AG09319 (cell line): Measurements from ENCODE around the gene TKFC.

Experiments
- DNase-seq: peaks from one replicate; pipeline ENCODE4 v3.0.0-alpha.2; 2010; ENCODE audit warnings: low read depth; ENCODE audit errors: extremely low read depth
- CTCF ChIP-seq: IDR thresholded peaks from 2 replicates; pipeline ENCODE4 v1.5.1; 2011; ENCODE audit warnings: low read depth, mild to moderate bottlenecking, inconsistent platforms, low read length, moderate library complexity

The TKFC gene

GRCh38 chr11:61294717-61295595 lies 38.1 kb upstream of the TKFC start, which contains the start of gene VWCE:
Gene VWCE (minus strand): TSS chr11:61295316. CDS start chr11:61295037, 279 bp downstream.
- no peak for DNase-seq
- peak; percentile 39 for TF ChIP-seq CTCF

- DNase-seq, result no peak
- no peak for TF ChIP-seq CTCF
Observed at GRCh38 chr11:61295596-61295926, 37.5 kb upstream of the TKFC start.

GRCh38 chr11:61297341-61297740 lies 35.7 kb upstream of the TKFC start:
- DNase-seq, result no peak

GRCh38 chr11:61297746-61298145 lies 35.3 kb upstream of the TKFC start:
- no peak for TF ChIP-seq CTCF
- DNase-seq, result peak; percentile 83

More at GRCh38 chr11:61297341-61297740, 35.7 kb upstream of the TKFC start:
- no peak for TF ChIP-seq CTCF

- DNase-seq, result no peak
- TF ChIP-seq CTCF, result no peak
Observed at GRCh38 chr11:61298663-61299244, 34.3 kb upstream of the TKFC start.

- TF ChIP-seq CTCF, result no peak
- DNase-seq, result no peak
Observed at GRCh38 chr11:61302550-61302949, 30.5 kb upstream of the TKFC start.

GRCh38 chr11:61303725-61304124 lies 29.3 kb upstream of the TKFC start:
- no peak for DNase-seq
- TF ChIP-seq CTCF, result no peak
